ENCODE results near the gene EMX1.

Gene EMX1

GRCh38 chr2:72935611-72935957 lies 18.3 kb downstream of the EMX1 start:
- in situ Hi-C loops (cut with HindIII; ENCODE audit: low sequenced_read_pairs) = no loop called here
- no peak for TF ChIP-seq CTCF (IDR thresholded peaks at IDR 0.05; ENCODE audit: low read depth, low read length)
- no peak for DNase-seq (ENCODE audit: low read depth, low spot score)
- no peak overlapping the region for H3K4me3 ChIP-seq (ENCODE audit: low read depth, low read length)

- no peak for TF ChIP-seq CTCF (IDR thresholded peaks at IDR 0.05; ENCODE audit: low read depth, low read length)
Observed at GRCh38 chr2:72936660-72937355, 19.5 kb downstream of the EMX1 start.

GRCh38 chr2:72937356-72937669 lies 20.0 kb downstream of the EMX1 start:
- in situ Hi-C loops (cut with HindIII; ENCODE audit: low sequenced_read_pairs) = no loop called here
- no peak for DNase-seq (ENCODE audit: low read depth, low spot score)
- no peak for TF ChIP-seq CTCF (IDR thresholded peaks at IDR 0.05; ENCODE audit: low read depth, low read length)
- H3K4me3 ChIP-seq (ENCODE audit: low read depth, low read length) = no peak overlapping the region

More at GRCh38 chr2:72936660-72937355, 19.5 kb downstream of the EMX1 start:
- no peak for DNase-seq (ENCODE audit: low read depth, low spot score)
- in situ Hi-C loops (cut with HindIII; ENCODE audit: low sequenced_read_pairs) = no loop called here
- H3K4me3 ChIP-seq (ENCODE audit: low read depth, low read length) = no peak overlapping the region

- no peak for TF ChIP-seq CTCF (IDR thresholded peaks at IDR 0.05; ENCODE audit: low read depth, low read length)
- no peak for DNase-seq (ENCODE audit: low read depth, low spot score)
- in situ Hi-C loops (cut with HindIII; ENCODE audit: low sequenced_read_pairs) = no loop called here
- H3K4me3 ChIP-seq (ENCODE audit: low read depth, low read length) = no peak overlapping the region
Observed at GRCh38 chr2:72938455-72938854, 21.1 kb downstream of the EMX1 start.

GRCh38 chr2:72940361-72940760 lies 23.0 kb downstream of the EMX1 start:
- TF ChIP-seq CTCF (IDR thresholded peaks at IDR 0.05; ENCODE audit: low read depth, low read length) = no peak
- no peak overlapping the region for H3K4me3 ChIP-seq (ENCODE audit: low read depth, low read length)
- in situ Hi-C loops (cut with HindIII; ENCODE audit: low sequenced_read_pairs) = no loop called here
- no peak for DNase-seq (ENCODE audit: low read depth, low spot score)

GRCh38 chr2:72940786-72941185 lies 23.5 kb downstream of the EMX1 start:
- in situ Hi-C loops (cut with HindIII; ENCODE audit: low sequenced_read_pairs) = no loop called here
- no peak overlapping the region for H3K4me3 ChIP-seq (ENCODE audit: low read depth, low read length)
- no peak for TF ChIP-seq CTCF (IDR thresholded peaks at IDR 0.05; ENCODE audit: low read depth, low read length)
- DNase-seq (ENCODE audit: low read depth, low spot score) = peak; percentile 23

GRCh38 chr2:72942293-72942692 lies 25.0 kb downstream of the EMX1 start:
- DNase-seq (ENCODE audit: low read depth, low spot score) = no peak
- H3K4me3 ChIP-seq (ENCODE audit: low read depth, low read length) = no peak overlapping the region
- TF ChIP-seq CTCF (IDR thresholded peaks at IDR 0.05; ENCODE audit: low read depth, low read length) = no peak
- in situ Hi-C loops (cut with HindIII; ENCODE audit: low sequenced_read_pairs) = no loop called here

Data from astrocyte of the spinal cord (primary cell).